Raji (cell line): ENCODE measurements around the gene FCN1.

Source experiments
- POLR2A ChIP-seq: IDR thresholded peaks from 2 replicates; pipeline ENCODE4 v1.6.1; 2011; ENCODE audit warnings: low read depth, low read length, control low read depth; ENCODE audit not compliant: insufficient read depth

The FCN1 gene

DNA sequence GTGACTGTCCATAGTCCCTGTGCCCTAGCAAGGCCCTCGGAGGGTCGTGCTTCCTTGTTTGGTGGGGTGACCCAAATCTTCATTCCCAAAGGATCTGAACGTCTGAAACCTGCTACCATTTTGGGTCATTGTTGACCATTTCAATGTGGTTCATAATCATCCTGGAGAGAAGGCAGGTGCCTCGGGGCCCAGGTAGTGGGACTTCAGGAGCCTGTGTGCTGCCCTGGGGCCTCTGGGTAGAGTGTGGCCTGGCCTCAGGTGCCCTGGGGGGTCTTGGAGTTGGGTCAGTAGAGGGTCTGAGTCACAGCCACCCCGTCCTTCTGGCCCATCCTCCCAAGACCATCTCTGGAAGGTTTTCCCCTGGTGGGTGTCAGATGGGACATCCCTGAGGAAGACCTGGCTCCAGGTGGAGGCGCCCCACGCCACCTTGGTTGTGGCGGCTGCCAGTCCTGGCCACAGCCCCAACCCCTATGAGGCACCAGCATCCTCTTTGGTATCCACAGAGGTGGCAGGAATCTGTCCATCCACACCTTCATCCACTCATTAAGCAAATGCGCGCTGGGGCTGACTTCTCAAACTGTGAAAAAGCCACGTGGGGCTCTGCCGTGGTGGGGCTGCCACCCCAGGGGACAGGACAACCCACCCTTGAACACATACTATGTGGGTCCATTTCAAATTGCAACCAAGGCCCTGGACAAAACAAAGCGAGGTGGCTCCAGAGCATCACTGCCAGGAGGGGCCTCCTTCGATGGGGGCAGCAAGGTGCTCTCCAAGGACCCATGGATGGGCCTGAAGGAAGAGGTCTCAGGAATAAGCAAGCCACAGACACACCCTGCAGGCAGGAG, 41.6 kb upstream of the FCN1 start:
- TF ChIP-seq POLR2A, result no peak

DNA sequence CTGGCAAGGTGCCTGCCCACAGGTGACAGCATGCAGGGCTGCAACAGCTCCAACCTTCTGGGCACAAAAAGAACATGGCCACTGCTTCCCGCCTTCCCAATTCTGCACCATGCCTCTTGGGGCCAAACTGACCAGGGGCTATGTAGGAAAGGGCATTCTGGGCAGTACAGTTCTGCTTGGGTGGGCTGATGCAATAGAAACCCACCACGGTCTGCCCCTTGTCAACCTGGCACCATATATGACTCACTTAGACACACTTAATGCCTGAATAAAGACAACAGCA, 40.2 kb upstream of the FCN1 start:
- no peak for TF ChIP-seq POLR2A

DNA sequence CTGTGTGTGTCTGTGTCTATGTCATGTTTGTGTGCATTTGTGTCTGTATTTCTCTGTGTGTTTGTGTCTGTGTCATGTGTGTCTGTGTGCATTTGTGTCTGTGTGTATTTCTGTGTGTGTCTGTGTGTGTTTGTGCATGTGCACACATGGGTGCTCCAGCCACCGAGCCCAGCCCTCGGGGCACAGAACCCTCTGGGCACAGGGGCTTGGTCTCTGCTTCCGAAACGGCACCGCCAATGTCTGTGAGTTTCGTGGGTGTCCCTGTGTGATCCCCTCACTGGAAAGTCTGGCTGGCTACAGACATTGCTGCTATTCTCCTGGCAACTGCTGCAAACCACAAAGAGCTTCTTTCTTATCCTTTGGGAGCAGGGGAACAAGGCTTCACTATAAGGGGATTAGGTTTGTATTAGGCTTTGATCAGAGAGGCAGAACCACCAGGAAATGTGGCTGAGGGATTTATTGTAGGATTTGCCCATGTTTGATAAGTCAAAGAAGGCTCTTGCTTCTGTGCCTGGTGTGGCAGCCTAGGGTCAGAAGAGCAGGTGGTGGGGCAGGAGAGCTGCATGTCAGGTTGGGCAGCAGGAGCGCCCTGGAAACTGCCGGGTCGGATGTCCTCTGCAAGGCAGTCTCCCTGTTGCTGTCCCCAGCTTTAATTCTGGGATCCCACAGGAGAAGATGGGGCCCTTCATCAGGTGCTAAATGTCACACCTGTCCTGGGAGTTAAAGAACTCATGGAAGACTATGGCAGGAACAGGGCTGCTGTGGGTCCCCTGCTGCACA, 39.6 kb upstream of the FCN1 start:
- no peak for TF ChIP-seq POLR2A

DNA sequence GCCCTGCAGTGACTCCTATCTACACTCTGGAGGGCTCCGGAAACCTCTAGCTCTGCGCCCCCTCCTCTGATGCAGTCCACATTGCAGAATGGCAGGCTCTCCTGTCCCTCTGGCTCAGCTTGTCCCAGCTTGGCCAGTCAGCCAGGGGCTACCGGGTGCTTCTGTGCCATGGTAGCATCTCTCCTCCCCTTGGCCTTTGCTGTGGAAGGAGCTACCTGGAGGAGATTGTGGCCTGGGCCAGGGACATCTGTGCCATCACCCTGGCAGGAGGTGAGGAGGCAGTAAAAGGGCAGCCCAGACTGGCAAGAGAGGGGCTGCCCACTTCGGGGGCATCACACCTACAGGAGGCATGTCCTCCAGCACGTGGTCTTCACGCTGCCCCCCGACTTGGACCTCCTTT, 38.1 kb upstream of the FCN1 start:
- TF ChIP-seq POLR2A, result no peak

DNA sequence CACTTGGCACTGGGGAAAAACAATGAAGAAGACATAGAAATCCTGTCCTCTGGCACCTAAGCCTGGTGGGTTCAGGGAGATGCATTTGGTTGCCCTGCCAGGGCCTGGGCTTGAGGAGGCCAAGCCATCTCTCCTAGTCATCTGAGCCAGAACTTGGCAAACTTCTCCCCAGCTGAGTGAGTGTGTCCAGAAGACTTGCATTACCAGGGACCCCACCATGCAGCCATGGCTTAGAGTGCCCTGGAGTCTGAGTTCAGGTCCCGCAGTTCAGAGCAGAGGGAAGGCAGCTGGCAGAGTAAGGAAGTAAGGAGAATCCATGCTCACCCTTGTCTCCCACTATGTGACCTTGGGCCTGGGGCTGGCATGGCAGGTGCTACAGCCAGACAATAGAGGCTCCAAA, 37.4 kb upstream of the FCN1 start:
- no peak for TF ChIP-seq POLR2A

DNA sequence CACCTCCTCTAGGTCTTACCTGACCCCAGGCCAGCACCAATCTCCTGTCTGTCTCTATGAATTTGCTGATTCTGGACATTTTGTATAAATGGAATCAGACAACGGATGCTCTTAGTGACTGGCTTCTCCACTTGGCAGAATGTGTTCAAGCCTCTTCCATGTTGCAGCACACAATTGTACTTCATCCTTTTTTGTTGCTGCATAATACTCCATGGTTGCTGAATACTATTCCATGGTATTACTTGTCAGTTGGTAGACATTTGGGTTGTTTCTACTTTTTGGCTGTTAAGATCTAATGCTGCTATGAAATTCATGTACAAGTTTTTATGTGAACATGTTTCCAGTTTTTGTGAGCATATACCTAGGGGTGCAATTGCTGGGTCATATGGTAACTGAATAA, 34.3 kb upstream of the FCN1 start:
- TF ChIP-seq POLR2A, result no peak

DNA sequence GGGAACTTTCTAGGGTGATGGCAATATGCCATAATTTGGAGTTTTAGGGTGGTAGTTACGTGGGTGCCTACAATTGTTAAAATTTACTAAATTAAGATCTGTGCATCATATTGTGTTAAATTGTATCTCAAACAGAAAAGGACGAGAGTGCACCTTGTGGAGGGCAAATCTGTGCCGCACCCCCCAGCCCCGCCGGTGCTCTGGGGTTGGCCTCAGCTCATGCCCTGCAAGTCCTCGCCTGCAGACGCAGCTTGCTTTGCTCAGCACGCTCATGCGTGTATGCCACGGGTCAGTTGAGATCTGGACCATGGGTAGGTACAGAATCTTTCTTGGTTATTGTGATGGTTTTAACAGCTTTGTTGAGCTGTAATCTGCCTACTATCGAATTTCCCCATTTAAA, 33.7 kb upstream of the FCN1 start:
- no peak for TF ChIP-seq POLR2A

DNA sequence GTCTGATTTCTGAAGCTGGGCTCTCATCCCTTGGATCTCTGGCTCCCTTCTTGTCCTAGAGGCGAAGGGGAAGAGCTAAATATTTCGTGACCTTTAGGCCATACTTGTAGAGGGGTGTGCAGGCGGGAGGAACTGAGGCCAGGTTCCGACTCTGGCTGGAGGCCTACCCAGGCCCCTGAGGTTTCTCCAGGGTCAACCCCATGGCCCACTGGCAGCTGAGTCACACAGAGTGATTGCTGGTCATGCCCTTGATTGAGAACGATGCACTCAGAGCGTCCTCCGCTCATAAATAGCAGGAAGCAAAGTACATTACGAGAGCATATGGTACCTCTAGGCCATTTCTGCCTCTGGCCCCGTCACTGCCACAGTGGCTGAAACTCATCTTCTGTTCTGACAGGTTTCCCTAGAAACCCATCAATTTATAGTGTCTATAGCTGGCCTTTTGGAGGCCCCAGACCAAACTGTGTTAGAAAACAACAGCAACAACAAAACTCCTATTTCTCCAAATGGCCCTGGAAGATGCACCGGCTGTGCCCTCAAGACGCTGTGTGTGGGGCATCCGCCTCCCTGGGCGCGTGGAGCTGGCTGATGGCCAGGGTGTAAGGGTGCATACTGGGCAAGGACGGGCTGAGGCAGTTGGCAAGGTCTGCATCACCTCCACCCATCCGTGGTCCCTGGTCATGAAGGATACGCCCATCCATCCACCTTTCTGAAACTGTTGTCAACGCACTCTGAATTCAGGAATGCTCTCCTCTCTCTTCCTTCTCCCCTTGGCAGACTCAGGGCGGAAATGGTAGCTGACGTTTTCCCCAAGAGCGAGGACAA, 32.9 kb upstream of the FCN1 start:
- no peak for TF ChIP-seq POLR2A

DNA sequence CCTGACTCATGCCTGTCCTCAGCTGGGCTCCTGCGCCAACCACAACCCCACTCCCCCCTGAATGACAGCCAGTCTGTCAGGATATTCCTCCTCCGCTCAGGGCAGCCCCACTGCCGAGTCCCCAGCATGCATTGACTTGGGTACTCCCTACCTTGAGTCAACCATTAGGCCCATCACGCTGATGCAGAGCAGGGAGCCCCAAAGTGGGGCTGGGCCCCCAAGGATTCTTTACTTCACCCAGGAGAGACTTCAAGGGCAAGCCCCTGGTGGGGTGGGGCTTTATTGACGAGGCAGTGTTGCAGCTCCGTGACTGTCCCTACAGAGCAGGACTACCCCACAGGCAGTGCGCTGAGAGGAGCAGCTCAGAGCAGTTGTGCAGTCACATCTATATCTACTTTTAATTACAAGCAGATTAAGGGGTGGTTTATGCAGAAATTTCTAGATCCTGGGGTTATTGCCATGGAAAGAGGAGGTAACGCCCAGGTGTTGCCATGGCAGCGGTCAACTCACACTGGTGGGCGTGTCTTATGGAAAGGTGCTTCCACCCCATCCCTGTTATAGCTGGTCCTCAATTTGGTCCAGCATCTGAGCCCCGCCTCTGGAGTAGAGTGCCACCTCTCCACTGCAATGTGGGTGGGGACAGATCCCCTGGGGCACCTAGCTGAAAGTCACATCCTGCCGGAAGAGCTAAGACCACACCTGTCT, 32.1 kb upstream of the FCN1 start:
- no peak for TF ChIP-seq POLR2A

DNA sequence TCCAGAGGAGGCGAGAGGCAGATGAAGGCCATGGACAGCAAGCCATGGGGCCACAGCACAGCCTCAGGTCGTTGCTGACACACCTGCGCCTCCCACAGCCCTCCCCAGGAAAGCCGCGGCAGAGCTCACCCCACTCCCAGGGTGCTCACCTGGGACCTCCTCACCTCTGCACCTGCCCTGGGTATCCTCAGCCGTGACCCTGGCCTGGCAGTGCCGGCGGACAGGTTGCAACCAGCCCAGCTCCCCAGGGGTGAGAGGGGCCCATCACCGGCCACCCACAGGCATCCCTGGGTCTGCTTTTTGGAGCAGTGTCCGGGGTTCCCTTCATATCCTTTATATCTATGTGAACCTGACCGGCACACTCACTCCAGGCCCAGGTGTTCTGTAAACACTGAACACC, 30.4 kb upstream of the FCN1 start:
- no peak for TF ChIP-seq POLR2A

DNA sequence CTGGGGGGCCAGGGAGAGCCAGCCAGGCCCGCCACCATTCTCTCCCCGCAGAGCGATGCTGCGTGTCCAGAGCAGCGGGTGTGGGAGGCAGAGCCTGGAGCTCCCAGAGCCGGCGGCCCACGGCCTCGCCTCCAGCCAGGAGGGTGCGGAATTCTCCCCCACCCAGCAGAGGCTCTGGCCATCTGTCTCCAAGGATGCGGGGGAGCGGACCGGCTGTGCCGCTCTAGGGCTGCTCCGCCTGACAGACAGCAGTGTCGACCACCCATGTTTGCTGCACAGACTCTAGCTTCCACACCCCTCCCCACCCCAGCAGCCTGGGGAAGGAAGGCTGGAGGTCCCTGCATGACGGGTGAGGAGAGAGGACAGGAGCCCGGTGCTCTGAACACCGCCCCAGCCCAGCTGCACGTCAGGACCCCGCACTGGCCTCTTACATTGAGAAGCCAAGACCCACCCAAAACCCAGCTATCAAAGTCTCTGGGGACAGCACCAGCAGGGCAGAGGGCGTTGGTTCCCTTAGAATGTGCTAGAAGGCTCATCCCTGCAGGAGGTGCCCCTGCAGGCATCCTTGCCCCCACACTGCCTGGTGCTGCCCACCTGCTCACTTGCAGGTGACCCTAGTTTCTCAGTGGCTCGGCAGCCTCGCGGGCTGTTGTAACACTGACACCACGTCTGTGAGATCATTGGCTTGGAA, 29.7 kb upstream of the FCN1 start:
- no peak for TF ChIP-seq POLR2A

DNA sequence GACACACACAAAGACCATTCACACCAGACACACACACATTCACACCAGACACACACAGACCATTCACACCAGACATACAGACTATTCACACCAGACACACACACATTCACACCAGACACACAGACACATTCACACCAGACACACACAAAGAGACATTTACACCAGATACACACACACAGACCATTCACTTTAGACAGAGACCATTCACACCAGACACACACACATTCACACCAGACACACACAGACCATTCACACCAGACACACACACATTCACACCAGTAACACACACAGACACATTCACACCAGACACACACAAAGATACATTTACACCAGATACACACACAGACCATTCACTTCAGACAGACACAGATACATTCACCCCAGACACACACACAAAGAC, 29.0 kb upstream of the FCN1 start:
- no peak for TF ChIP-seq POLR2A

DNA sequence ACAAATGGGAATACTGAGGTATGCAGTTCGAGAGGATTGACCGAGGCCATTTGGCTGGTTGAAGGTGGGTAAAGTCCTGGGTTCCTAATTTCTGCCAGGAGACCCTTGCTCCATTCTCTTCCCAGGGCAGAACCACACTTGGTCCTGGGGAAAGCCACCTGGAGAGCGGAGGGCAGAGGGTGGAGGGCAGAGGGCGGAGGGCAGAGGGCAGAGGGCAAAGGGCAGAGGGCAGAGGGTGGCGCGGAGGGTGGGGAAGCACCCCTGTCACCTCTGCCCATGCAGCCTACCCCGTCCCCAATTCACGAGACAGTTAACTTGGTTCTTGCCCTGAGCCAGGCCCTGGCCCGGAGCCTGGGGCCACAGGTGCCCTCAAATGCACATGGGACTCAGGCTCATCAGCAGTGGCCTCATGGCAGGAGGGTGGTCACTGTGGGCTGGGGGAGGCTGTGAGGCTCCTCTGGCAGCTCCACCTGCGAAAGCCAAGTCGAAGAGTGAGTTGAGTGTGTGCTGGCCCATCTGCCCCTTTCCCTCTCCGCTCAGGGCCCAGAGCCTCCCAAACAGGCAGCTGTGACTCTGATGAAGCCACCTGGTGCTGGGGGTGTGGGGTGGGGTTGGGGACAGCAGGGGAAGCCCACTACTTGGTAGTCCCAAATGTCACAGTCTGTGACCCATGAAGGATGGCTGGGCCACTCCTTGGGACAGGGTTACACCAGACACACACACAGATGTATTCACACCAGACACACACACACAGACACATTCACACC, 28.0 kb upstream of the FCN1 start:
- TF ChIP-seq POLR2A, result no peak

DNA sequence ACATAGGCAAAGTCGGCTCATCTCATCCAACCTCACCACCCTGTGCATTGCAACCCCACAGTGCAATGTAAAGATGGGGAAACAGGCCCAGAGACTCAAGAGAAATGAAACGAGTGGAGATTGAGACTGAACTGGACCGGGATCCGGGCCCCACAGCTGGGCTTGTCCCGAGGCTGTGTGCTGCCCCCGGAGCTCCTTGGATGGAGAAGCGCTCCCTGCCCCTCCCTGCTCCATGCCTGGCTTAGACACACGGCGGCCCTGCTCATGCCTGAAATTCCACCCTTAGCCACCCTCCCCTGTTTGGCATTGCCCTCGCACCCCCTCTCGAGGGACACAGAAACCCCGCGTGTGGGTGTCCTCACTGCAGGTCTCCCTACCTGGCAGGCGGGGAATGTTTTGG, 27.2 kb upstream of the FCN1 start:
- TF ChIP-seq POLR2A, result no peak
